ENCODE measurements around the gene HECTD2.
"Not testable (repeated sequence)": the region's sequence is repeated elsewhere in the genome, so short reads cannot be mapped to it uniquely, and the experiment has no call there.

The HECTD2 gene

DNA sequence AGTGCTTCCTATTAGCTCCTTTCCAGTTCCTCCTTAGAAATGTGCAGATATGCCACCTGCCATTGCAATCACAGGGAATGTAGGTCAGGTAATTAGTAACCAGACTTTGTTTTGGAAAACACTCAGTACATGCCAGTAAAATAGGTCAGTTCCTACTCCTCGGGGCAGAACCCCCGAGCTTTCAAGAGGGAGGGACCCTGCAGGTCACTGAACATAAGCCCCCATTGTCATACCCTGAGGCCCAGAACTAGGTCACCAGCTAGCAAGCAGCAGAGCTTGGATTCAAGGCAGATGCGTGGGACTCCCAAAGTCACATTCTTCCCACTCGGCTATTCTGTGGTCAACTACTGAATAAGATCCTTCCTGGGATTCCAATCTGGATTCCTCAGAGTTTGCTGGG is 117.9 kb downstream of the HECTD2 start:
- CTCF ChIA-PET: no interaction called here
- DNase-seq (ENCODE audit: extremely low spot score): no peak
- POLR2A ChIA-PET: no interaction called here
- TF ChIP-seq L3MBTL2 (conservative IDR thresholded peaks at IDR 0.05) (no peak), FOXM1 (IDR thresholded peaks at IDR 0.05; ENCODE audit: borderline replicate concordance) (no peak), HDGF (IDR thresholded peaks at IDR 0.05; ENCODE audit: borderline replicate concordance) (no peak), CTBP1 (IDR thresholded peaks at IDR 0.05; ENCODE audit: borderline replicate concordance) (no peak), LEF1 (IDR thresholded peaks at IDR 0.05; ENCODE audit: borderline replicate concordance) (no peak), ZNF384 (IDR thresholded peaks at IDR 0.05) (no peak), SUZ12 (IDR thresholded peaks at IDR 0.05) (no peak), FOXA1 (IDR thresholded peaks at IDR 0.05) (no peak), SP1 (IDR thresholded peaks at IDR 0.05) (no peak), PKNOX1 (IDR thresholded peaks at IDR 0.05) (no peak), TARDBP (IDR thresholded peaks at IDR 0.05) (no peak), ARNT (IDR thresholded peaks at IDR 0.05) (no peak)

- DNase-seq (ENCODE audit: extremely low spot score): no peak
- ChIA-PET CTCF (no interaction called here), POLR2A (no interaction called here)
- TF ChIP-seq HDGF (IDR thresholded peaks at IDR 0.05; ENCODE audit: borderline replicate concordance) (no peak), ARNT (IDR thresholded peaks at IDR 0.05) (no peak), FOXM1 (IDR thresholded peaks at IDR 0.05; ENCODE audit: borderline replicate concordance) (no peak), BHLHE40 (IDR thresholded peaks at IDR 0.05; ENCODE audit: borderline replicate concordance) (no peak), FOXK2 (IDR thresholded peaks at IDR 0.05) (no peak), ELF4 (IDR thresholded peaks at IDR 0.05) (no peak), L3MBTL2 (conservative IDR thresholded peaks at IDR 0.05) (no peak), FOXA1 (IDR thresholded peaks at IDR 0.05) (no peak), NFRKB (IDR thresholded peaks at IDR 0.05) (no peak), LEF1 (IDR thresholded peaks at IDR 0.05; ENCODE audit: borderline replicate concordance) (no peak), ZNF384 (IDR thresholded peaks at IDR 0.05) (no peak), CTBP1 (IDR thresholded peaks at IDR 0.05; ENCODE audit: borderline replicate concordance) (no peak), SP1 (IDR thresholded peaks at IDR 0.05) (no peak), PKNOX1 (IDR thresholded peaks at IDR 0.05) (no peak)
Measured at GRCh38 chr10:91528768-91529167, 118.6 kb downstream of the HECTD2 start.

GRCh38 chr10:91534789-91535188 is 124.6 kb downstream of the HECTD2 start:
- CTCF ChIA-PET; POLR2A ChIA-PET; DNase-seq (ENCODE audit: extremely low spot score): not testable (repeated sequence)

- no peak for DNase-seq (ENCODE audit: extremely low spot score)
- POLR2A ChIA-PET: no interaction called here
- CTCF ChIA-PET: no interaction called here
- no peak for TF ChIP-seq FOXK2 (IDR thresholded peaks at IDR 0.05)
- TF ChIP-seq FOXM1 (IDR thresholded peaks at IDR 0.05; ENCODE audit: borderline replicate concordance): no peak
- TF ChIP-seq SP1 (IDR thresholded peaks at IDR 0.05): no peak
- TF ChIP-seq BHLHE40 (IDR thresholded peaks at IDR 0.05; ENCODE audit: borderline replicate concordance): no peak
- no peak for TF ChIP-seq ELF4 (IDR thresholded peaks at IDR 0.05)
- TF ChIP-seq SUZ12 (IDR thresholded peaks at IDR 0.05): no peak
Measured at GRCh38 chr10:91536111-91536510, 126.0 kb downstream of the HECTD2 start.

- TF ChIP-seq HDGF (IDR thresholded peaks at IDR 0.05; ENCODE audit: borderline replicate concordance): no peak
- TF ChIP-seq SP1 (IDR thresholded peaks at IDR 0.05): no peak
- no peak for TF ChIP-seq CTBP1 (IDR thresholded peaks at IDR 0.05; ENCODE audit: borderline replicate concordance)
- no peak for TF ChIP-seq ELF4 (IDR thresholded peaks at IDR 0.05)
- no peak for TF ChIP-seq LEF1 (IDR thresholded peaks at IDR 0.05; ENCODE audit: borderline replicate concordance)
- no peak for TF ChIP-seq L3MBTL2 (conservative IDR thresholded peaks at IDR 0.05)
- no peak for TF ChIP-seq FOXM1 (IDR thresholded peaks at IDR 0.05; ENCODE audit: borderline replicate concordance)
- no peak for TF ChIP-seq PKNOX1 (IDR thresholded peaks at IDR 0.05)
- TF ChIP-seq FOXK2 (IDR thresholded peaks at IDR 0.05): no peak
- TF ChIP-seq ARNT (IDR thresholded peaks at IDR 0.05): no peak
- TF ChIP-seq ZNF384 (IDR thresholded peaks at IDR 0.05): no peak
- TF ChIP-seq BHLHE40 (IDR thresholded peaks at IDR 0.05; ENCODE audit: borderline replicate concordance): no peak
- no peak for TF ChIP-seq FOXA1 (IDR thresholded peaks at IDR 0.05)
- TF ChIP-seq TARDBP (IDR thresholded peaks at IDR 0.05): no peak
- ChIA-PET CTCF (no interaction called here), POLR2A (no interaction called here)
- no peak for DNase-seq (ENCODE audit: extremely low spot score)
Measured at GRCh38 chr10:91536733-91537132, 126.6 kb downstream of the HECTD2 start.

GRCh38 chr10:91537614-91538383 is 127.7 kb downstream of the HECTD2 start:
- POLR2A ChIA-PET: no interaction called here
- CTCF ChIA-PET: interaction anchor here (0.6 kb wide), 1 partner anchor 57 kb away, joined by 3 read pairs; no protein-coding TSS in a partner anchor
- no peak for DNase-seq (ENCODE audit: extremely low spot score)
- TF ChIP-seq ZNF384 (IDR thresholded peaks at IDR 0.05) (no peak), BHLHE40 (IDR thresholded peaks at IDR 0.05; ENCODE audit: borderline replicate concordance) (no peak), NFRKB (IDR thresholded peaks at IDR 0.05) (no peak), SP1 (IDR thresholded peaks at IDR 0.05) (no peak), PKNOX1 (IDR thresholded peaks at IDR 0.05) (no peak), L3MBTL2 (conservative IDR thresholded peaks at IDR 0.05) (no peak), FOXK2 (IDR thresholded peaks at IDR 0.05) (no peak), TARDBP (IDR thresholded peaks at IDR 0.05) (no peak)
